ENCODE measurements around the gene RNF181.
A peak's percentile ranks its signal among the peaks of the same experiment; 100 is the strongest.
"Not testable (repeated sequence)": the region's sequence is repeated elsewhere in the genome, so short reads cannot be mapped to it uniquely, and the experiment has no call there.

RNF181 gene

DNA sequence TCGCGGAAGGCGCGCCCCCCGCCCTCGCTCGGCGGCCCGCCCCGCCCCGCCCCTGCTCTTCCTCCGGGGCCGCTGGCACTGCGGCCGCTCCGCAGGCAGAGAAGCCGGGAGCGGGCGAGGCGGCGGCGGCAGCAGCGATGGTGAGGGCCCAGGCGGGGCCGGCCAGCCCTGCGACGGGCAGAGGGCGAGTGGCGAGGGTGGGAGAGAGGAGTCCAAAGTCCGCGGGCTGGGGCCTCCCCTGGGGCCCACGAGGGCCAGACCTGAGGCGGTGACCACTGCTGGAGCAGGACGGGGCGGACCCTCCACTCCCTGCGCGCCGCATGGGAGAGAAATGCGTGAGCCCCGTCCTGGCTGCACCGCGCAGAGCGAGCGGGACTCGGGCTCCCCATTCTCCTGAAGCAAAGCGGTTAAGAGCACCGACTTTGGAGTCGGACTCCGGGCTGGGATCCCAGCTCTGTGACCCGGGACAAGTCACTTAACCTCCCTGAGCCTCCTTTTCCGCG lies 11.1 kb upstream of the RNF181 start, which contains the start of gene VAMP5:
Gene VAMP5, plus strand, starts transcription at position 78 of the 503 bp plus-strand sequence. Its CDS starts 60 bp downstream, at position 138.
- no peak for TF ChIP-seq ZNF274 (IDR thresholded peaks at IDR 0.05; ENCODE audit: low read depth, low read length)
- peak within 1 kb of the TSS; percentile 56; the same call in 1 of the 2 replicates for H3K4me3 ChIP-seq (ENCODE audit: low read length)

GRCh38 chr2:85584857-85585780 lies 10.4 kb upstream of the RNF181 start:
- TF ChIP-seq ZNF274 (IDR thresholded peaks at IDR 0.05; ENCODE audit: low read depth, low read length): no peak
- H3K4me3 ChIP-seq (ENCODE audit: low read length): peak overlapping the region; percentile 54; the same call in 1 of the 2 replicates

DNA sequence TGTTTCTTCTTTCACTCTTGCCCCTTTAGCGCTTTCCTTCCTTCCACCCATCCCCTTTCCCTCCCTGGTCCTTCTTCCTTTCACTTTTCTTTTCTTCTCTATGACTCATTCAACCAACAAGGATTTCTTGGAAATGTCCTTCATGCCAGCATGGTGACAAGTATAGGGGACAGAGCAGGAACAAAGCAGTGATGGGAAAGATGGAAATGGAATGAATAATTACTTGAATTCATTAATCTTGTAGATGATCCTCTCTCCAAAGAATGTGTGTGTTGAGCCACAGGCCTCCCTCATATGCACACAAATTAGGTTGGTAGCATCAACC lies 9.8 kb upstream of the RNF181 start:
- TF ChIP-seq ZNF274 (IDR thresholded peaks at IDR 0.05; ENCODE audit: low read depth, low read length): no peak
- H3K4me3 ChIP-seq (ENCODE audit: low read length): no peak overlapping the region; the same call in 1 of the 2 replicates

DNA sequence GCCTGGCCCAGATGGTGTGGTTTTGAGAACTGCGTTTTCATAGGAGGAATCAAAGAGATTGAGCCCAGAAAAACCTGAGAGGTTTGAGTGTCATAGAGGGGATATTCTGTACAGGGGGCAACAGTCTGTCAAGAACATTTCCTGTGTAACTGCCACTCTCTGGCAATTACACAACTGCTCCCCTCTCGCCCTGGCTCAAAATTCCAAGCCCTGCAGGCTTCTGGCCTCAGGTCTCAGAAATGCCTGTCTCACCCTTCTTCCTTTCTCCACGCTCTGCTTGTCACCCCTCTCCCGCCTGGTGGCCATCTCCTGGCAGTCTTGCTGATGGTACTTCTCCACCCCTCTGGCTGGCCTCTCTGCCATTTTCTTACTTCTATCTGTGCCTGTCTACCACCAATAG lies 7.3 kb upstream of the RNF181 start:
- TF ChIP-seq ZNF274 (IDR thresholded peaks at IDR 0.05; ENCODE audit: low read depth, low read length): no peak

DNA sequence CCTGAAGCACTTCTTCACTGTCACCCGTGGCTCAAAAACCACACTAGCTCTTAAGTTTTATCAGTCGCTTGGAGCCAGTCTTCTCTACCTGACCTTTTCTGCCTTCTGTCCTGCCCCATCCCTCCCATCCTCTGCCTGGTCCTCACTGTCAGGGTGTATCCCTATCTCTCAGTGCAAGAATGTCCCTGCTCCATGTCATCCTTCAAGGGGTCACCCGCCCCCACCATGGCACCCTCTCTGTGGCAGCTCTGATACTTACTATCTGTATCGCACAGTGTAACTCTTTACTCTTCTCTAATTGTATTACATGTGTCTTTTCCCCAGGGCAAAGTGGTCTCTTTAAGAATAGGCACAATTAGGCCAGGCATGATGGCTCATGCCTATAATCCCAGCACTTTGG lies 6.9 kb upstream of the RNF181 start:
- no peak for TF ChIP-seq ZNF274 (IDR thresholded peaks at IDR 0.05; ENCODE audit: low read depth, low read length)

More for the DNA sequence above, 7.3 kb upstream of the RNF181 start:
- H3K4me3 ChIP-seq (ENCODE audit: low read length): no peak overlapping the region

DNA sequence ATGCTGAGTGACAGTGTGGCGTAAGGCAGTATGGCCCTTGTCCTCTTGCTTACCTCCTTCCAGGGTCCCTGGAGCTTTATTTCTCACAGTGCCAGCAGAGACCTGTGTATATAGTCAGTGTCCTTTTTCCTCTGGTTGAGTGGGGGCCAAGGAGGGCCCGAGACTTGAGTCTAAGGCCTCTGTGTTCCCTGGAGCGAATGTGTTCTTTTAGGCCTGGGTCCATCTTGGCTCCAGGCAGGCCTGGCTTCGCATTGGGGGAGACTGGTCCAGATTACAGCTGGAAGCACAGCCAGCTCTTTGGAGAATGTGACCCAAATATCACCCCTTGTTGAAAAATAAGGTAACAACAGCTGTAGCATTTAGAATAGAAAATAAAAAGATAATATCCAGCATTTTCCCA lies 6.4 kb upstream of the RNF181 start:
- no peak overlapping the region for H3K4me3 ChIP-seq (ENCODE audit: low read length)
- TF ChIP-seq ZNF274 (IDR thresholded peaks at IDR 0.05; ENCODE audit: low read depth, low read length): no peak

More for the DNA sequence above, 6.9 kb upstream of the RNF181 start:
- H3K4me3 ChIP-seq (ENCODE audit: low read length): no peak overlapping the region

DNA sequence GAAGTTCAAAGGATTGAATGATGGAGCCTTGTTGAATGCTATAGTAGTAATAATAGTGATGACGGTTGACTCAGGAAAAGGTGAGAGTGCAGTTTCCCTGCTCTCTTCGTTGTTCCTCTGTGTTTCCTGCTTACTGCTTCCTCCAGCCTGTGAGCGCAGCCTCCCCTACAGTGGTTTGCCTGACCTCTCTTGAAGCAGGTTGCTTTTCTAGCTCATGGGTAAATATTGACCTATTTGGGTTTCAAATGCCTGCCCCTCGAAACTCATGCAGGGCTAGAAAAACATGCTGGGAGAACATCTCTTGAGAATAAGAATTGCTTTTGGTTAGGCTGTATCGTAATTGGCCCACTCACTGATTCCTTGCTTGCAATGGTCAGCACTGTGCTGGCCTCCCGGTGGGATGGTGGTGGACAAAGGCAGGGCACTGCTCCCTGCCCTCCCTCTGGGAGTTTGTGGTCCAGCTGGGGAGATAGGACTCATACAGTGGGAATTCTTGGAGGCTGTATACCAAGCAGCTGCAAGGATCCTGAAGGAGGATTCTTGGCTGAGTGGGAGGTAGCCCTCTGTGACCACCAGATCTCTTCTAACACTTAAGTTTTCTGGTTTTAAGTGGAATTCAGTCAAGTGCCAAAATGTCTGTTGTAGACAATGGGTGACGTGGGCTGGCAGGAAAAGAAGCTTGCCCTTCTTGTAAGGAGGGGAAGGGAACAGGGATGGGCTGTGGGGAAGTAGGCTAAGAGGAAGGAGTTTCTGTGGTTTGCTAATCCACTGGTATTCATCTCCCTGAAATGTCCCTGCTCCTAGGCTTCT lies 5.4 kb upstream of the RNF181 start:
- H3K4me3 ChIP-seq (ENCODE audit: low read length): no peak overlapping the region
- no peak for TF ChIP-seq ZNF274 (IDR thresholded peaks at IDR 0.05; ENCODE audit: low read depth, low read length)

DNA sequence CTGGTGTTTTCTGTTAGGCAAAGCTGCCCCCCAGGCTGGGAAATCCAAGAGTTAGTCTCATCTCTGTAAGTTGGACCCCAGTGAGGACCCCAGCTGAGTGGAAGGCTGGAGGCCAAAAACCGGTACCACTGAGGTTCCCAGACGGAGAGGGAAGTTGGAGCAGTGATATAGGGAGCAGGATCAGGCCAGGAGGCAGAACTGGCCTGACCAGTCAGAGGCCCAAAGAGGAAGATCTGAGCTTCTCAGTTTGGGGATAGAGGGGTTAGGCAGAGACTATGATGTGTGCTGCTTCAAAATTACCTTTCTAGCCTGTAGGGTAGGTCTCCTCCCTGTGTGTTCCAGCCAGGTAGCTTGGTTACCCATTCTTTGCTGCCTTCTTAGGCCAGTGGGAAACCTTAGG lies 4.6 kb upstream of the RNF181 start:
- H3K4me3 ChIP-seq (ENCODE audit: low read length): no peak overlapping the region
- no peak for TF ChIP-seq ZNF274 (IDR thresholded peaks at IDR 0.05; ENCODE audit: low read depth, low read length)

DNA sequence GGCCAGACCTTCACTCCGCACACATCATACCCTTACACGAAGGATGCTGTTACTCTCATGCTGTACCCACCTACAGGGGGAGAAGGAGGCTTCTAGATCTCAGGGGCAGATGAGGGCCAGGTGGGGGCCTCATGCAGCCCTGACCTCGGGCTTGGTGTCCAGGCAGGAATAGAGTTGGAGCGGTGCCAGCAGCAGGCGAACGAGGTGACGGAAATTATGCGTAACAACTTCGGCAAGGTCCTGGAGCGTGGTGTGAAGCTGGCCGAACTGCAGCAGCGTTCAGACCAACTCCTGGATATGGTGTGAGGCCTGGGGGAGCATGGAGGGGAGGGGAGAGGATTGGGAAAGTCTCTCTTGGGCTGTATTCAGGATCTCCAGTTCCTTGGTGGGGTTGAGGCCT lies 4.0 kb upstream of the RNF181 start:
- no peak for TF ChIP-seq ZNF274 (IDR thresholded peaks at IDR 0.05; ENCODE audit: low read depth, low read length)

DNA sequence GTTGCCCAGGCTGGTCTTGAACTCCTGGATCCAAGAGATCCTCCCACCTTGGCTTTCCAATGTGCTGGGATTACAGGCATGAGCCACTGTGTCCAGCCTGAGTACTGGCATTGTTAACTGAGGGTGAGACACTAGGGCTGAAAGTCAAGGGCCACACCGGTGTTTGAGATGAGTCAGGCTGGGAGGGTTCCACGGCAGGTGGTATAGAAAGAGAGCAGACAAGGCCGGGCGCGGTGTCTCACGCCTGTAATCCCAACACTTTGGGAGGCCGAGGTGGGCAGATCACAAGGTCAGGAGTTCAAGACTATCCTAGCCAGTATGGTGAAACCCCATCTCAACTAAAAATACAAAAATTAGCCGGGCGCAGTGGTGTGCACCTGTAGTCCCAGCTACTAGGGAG lies 3.2 kb upstream of the RNF181 start:
- H3K4me3 ChIP-seq (ENCODE audit: low read length): not testable (repeated sequence)

More for the DNA sequence above, 4.0 kb upstream of the RNF181 start:
- H3K4me3 ChIP-seq (ENCODE audit: low read length): no peak overlapping the region

GRCh38 chr2:85593023-85593422 lies 2.5 kb upstream of the RNF181 start:
- H3K4me3 ChIP-seq (ENCODE audit: low read length): no peak overlapping the region
- TF ChIP-seq ZNF274 (IDR thresholded peaks at IDR 0.05; ENCODE audit: low read depth, low read length): no peak

DNA sequence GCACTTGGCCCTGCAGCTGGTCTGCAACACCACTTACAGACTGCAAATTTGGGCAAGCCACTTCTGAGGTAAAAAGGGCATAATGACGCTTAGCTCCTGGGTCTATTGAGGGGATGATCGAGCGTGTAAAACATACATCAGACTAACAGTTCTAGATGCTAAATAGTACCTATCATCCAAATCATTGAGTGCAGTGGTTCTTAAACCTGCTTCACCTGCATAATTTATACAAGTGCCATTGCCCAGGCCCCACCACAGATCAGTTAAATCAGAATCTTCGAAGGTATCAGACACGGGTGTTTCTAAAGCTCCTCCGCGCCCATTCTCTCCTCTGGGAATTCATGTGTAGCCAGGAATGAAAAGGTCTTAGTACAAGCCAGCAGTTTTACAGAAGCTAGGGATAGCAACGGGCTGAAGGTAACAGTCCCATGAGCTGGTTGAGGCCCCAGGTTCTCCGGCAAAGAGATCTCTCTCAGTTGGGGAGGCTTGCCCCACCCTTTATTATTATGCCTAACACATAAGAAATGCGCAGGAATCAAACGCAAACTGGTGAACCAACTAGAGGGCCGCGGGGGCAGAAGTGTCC lies 737 bp upstream of the RNF181 start:
- peak overlapping the region; percentile 69 for H3K4me3 ChIP-seq (ENCODE audit: low read length)
- no peak for TF ChIP-seq ZNF274 (IDR thresholded peaks at IDR 0.05; ENCODE audit: low read depth, low read length)

- H3K4me3 ChIP-seq (ENCODE audit: low read length): peak overlapping the region; percentile 91
- no peak for TF ChIP-seq ZNF274 (IDR thresholded peaks at IDR 0.05; ENCODE audit: low read depth, low read length)
Measured at GRCh38 chr2:85596026-85596333, 435 bp downstream of the RNF181 start.

GRCh38 chr2:85596486-85597143 lies 1.1 kb downstream of the RNF181 start:
- TF ChIP-seq ZNF274 (IDR thresholded peaks at IDR 0.05; ENCODE audit: low read depth, low read length): no peak
- peak overlapping the region; percentile 91 for H3K4me3 ChIP-seq (ENCODE audit: low read length)
